Jurkat, Clone E6-1 (cell line): ENCODE measurements around the gene RAB6D.
"Not testable (repeated sequence)": the region's sequence is repeated elsewhere in the genome, so short reads cannot be mapped to it uniquely, and the experiment has no call there.

ENCODE experiments used
- DNase-seq: peaks from one replicate; pipeline ENCODE4 v3.0.0-alpha.2; 2011; ENCODE audit warnings: low read depth, low spot score
- H3K4me3 ChIP-seq: 2 replicates; pipeline ENCODE4 v1.5.1; 2011; ENCODE audit warnings: mild to moderate bottlenecking, low read length, control low read depth, moderate library complexity

RAB6D gene

DNA sequence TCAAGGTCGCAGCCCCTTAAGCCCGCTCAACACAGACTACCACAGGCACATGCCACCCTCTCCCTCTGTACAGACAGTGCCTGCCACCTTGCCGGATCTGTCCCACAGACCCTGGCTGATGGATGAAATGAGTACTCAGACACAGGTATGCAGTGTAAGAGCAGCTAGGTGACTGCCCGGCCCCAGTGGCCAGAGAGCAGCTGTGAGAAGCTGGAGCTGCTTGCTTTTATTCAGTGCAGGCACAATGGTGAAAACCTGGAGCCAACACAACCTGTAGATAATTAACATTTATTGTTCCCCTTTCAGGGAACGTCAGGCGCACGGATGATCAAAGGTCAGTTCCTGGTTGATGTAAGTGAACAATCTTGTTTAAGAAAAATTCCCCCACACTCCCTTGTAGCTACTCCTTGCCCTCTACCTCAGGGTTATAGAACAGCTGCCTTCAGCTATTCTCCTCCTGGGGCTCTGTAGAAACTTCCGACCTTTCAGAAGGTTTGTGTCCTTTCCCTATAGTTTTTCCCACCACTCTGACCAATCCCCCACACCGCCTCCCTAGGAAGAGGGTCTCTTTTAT is 4.6 kb upstream of the RAB6D start:
- DNase-seq: not testable (repeated sequence)

DNA sequence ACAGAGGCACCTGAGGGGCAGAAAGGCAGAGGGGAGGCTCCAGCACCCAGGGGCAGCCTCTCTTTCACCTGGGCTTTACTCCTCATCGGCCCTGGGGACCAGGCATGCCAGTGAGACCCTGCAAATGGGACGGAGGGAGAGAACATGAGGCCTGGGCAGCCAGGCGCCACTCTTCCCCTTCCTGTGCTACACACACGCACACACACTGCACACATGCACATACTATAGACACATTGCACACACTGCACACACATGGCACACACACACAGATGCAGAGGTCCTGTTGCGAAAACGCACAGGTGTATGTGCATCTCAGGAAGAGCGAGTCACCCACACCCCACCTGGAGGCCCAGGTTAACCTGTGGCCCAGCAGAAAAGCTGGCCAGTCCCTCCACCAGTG is 3.4 kb upstream of the RAB6D start:
- no peak for DNase-seq
- H3K4me3 ChIP-seq: no peak overlapping the region

More for the DNA sequence above, 4.6 kb upstream of the RAB6D start:
- H3K4me3 ChIP-seq: not testable (repeated sequence)

DNA sequence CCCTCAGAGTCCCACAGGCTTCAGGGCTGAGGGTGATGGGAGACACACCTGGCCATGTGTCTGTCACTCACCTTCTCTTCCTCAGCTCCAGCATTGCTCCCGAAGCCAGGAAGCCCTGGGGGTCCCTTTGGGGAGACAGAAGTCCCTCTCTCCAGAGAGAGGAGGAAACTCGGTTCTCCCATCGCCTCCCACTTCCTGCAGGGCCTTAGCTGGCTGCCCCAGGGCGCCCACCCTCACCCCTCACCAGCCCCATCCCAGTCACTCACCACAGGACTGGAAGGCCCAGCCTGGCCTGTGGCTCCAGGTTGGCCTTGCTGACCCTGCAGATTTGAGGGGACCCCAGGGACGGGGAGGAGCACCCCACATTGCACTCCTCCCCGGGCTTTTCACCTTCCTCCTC is 2.7 kb upstream of the RAB6D start:
- DNase-seq: no peak

DNA sequence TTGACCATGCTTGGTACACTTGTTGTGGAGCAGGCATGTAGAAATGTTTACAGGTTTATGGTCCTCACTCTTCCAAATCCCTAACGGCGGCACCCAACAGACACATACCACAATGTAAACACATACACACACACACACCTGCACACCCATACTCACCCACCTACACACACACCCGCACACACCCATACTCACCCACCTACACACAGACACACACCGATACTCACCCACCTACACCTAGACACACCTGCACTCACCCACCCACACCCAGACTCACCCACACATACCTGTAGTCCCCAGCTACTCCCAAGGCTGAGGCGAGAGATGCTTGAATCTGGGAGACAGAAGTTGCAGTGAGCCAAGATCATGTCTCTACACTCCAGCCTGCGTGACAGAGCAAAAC is 1.5 kb upstream of the RAB6D start:
- DNase-seq: no peak

More for the DNA sequence above, 2.7 kb upstream of the RAB6D start:
- no peak overlapping the region for H3K4me3 ChIP-seq

DNA sequence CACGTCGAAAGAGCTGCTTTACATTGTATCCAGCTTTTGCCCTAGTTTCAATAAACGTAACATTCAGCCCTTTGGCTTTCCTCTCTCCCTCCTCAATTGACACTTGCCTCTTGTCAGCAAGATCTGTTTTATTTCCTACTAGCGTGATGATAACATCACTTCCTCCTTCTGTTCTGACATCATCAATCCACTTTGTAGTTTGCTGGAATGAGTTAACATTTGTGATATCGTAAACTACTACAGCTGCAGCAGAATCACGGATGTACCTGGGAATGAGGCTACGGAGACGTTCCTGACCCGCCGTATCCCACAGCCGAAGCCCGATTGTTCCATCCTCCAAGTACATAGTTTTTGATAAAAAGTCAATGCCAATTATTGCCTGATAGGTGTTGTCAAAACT is 755 bp downstream of the RAB6D start:
- H3K4me3 ChIP-seq, DNase-seq: not testable (repeated sequence)

More for the DNA sequence above, 1.5 kb upstream of the RAB6D start:
- H3K4me3 ChIP-seq: no peak overlapping the region

DNA sequence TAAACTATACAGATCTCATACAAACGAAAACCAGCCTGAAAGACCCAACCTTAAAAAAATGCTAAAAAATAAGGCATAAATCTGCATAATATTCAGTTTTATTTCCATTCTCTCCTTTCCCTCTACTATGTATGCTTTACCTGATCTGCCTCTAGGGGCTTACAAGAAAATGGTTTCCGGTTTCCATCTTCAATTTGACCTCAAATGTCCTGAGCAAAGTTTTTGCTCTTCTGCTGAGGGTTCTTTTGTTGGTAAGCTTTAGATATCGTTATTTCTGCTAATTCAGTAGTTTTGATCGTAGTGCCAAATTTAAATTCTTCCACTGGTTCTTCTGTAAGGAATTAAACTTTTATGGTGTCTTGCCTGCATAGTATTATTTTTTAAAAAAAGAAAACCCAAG is 2.2 kb downstream of the RAB6D start:
- DNase-seq: peak; percentile 14
- not testable (repeated sequence) for H3K4me3 ChIP-seq

DNA sequence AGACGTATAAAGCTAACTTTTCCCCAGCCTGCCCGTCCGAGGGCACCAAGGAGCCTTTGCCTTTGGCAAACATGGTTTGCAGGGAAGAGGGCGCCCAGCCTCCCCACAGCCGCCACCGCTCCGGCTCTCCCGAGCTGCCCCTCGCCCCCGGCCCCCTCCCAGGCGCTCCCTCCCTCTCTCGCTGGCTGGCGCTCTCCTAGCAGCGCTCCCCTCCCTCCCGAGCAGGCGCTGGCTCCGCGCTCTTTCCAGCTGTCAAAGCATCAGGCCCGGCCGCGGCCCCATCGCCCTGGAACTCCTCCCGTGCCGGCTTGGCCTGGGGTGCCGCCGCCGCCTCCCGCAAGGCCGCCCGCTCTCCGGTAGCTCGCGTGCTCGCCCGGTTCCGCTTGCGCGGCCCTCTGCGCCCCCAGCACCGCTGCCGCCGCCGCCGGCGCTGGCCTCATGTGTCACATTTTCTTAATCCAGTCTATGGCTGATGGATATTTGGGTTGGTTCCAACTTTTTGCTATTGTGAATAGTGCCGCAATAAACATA is 10.7 kb downstream of the RAB6D start:
- not testable (repeated sequence) for DNase-seq, H3K4me3 ChIP-seq

DNA sequence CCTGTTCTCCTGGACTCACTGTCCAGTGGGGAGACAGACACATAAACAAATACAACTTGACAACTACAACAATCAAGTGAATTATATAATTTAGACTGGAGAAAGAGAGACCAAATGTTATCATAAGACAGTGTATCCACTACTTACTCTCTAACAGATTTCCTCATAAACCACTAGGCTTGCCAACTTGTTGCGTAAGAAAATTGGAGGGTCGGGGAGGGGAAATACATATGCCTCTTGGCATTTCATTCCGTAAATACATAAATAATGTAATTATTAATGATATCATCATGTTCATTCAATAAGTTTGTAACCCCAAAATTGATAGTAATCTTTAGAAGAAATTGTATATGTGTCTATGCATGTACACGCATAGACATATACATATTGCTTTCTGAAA is 14.9 kb downstream of the RAB6D start:
- DNase-seq: no peak
- no peak overlapping the region for H3K4me3 ChIP-seq

DNA sequence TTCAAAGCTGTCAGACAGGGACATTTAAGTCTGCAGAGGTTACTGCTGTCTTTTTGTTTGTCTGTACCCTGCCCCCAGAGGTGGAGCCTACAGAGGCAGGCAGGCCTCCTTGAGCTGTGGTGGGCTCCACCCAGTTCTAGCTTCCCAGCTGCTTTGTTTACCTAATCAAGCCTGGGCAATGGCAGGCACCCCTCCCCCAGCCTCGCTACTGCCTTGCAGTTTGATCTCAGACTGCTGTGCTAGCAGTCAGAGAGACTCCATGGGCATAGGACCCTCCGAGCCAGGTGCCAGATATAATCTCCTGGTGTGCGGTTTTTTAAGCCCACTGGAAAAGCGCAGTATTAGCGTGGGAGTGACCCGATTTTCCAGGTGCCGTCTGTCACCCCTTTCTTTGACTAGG is 16.9 kb downstream of the RAB6D start:
- not testable (repeated sequence) for H3K4me3 ChIP-seq, DNase-seq

DNA sequence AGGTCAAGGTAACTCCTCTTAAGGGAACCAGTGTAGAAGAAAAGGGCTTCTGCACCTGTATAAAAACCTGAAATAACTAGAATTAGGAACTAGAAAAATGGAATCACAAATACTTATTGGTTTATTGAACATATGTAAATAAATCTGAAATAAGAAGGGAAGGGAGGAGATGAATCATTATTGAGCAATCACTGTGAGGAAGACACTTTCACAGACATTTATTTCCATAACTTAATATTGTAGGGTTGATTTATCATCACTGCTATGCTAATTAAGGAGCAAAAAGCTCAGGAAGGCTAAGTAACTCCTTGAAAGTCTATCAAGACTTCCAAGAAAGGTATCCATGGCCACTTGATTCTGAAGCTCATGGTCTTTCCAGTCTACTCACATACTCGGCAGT is 24.7 kb downstream of the RAB6D start:
- not testable (repeated sequence) for H3K4me3 ChIP-seq, DNase-seq

DNA sequence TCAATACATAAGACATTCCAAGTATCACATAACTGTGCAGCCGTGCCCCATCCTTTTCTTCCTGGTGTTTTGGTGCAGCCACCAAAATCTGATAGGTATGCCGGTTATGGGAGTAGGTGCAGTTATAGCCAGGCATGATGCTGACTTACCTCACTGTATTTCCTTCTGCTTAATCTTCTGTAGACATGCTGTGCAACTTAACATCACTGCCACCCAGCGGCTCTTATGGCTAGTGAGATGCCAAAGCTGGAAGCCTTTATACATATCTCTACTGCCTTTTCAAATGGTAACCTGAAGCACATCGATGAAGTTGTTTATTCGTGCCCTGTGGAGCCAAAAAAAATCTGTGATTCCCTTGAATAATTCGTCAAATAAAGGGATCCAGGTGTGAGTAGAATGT is 28.6 kb downstream of the RAB6D start:
- DNase-seq: peak; percentile 15
- not testable (repeated sequence) for H3K4me3 ChIP-seq

DNA sequence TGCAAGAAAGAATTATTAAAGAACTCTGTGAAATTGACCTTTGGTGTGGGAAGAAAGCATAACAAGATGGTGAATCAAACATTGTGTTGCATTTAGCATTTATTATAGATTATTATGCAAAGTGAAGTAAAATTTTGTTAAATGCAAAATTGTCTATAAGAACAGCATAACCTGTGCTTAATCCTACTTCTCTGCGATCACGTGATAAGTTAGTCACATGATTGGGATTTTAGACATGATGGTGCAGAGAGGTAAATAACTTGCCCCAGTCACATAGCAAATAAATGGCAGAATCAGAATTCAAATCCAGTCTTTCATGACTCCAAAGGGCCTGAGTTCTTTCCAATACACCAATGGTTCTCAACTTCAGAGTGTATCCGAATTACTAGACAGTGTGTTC is 31.3 kb downstream of the RAB6D start:
- not testable (repeated sequence) for DNase-seq, H3K4me3 ChIP-seq

DNA sequence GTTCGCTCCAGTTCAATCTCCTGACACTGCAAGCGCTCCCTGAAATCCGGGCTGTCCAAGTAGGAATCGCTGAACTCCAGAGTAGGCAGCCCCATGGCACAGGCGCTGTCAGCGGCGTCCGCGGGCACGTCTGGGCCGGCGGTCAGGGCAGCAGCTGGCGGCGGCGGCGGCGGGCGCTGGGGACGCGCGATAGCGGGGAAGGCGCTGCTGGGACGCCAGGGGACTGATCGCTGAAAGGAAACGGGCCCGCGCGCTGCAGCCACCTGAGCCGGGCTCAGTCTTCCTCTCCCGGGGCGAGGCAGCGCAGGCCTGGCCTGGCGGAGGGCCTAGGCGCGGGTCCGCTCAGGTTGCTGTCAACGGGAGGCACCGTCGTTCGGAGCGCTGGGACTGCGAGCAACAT is 33.0 kb downstream of the RAB6D start:
- DNase-seq, H3K4me3 ChIP-seq: not testable (repeated sequence)

DNA sequence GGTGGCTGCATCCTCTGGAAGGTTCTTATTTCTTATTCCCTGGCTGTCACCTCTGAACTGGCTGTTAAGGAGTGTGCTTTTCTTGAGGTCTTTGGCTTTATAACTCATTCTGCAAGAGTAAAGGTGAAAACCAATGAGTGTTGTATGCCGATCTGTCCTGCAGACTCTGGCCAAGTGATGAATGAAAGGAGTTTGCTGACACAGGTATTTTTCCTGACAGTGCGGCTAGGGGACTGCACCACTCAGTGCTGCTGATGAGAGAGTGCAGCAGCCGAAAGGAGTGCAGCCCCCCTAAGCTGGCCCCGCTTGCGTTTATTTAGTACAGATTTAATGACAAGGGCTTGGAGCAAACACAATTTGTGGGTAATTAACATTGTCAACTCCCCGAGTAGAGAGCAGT is 41.8 kb downstream of the RAB6D start:
- no peak for DNase-seq
- H3K4me3 ChIP-seq: no peak overlapping the region

DNA sequence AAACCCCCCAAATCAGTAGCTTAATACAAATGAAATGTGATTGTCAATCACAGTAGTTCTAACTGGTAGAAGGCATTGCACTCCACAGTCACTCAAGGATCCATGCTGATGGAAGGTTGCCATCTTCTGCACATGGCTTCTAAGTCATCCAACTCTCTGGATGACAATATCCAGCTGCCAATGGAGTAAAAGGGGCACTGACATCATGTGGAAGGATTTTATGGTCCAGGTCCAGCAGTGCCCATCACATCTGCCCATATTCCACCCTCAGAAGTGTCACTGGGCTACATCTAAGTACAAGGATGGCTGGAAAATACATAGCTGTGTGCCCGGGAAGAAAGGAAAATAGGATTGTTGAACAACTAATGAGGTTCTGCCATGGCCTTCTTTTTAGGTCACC is 42.6 kb downstream of the RAB6D start:
- not testable (repeated sequence) for DNase-seq

DNA sequence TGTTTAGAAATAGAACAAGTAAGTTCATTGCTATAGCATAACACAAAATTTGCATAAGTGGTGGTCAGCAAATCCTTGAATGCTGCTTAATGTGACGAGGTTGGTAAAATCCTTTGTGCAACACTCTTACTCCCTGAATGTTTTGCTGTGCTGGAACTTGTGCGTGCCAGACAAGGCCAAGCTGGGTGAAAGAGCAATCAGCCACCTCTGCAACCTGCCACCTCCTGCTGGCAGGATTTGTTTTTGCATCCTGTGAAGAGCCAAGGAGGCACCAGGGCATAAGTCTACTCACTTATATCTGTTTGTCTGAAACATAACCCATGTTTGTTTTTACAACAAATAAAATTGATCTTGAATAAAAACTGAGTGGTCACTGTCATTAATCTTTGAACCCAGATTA is 53.0 kb downstream of the RAB6D start:
- DNase-seq, H3K4me3 ChIP-seq: not testable (repeated sequence)

More for the DNA sequence above, 42.6 kb downstream of the RAB6D start:
- not testable (repeated sequence) for H3K4me3 ChIP-seq
